GM21825 (cell line): ENCODE results near the gene VPS4A.
A peak's percentile ranks its signal among the peaks of the same experiment; 100 is the strongest.
"Not testable (repeated sequence)": the region's sequence is repeated elsewhere in the genome, so short reads cannot be mapped to it uniquely, and the experiment has no call there.

Experiments
- ATAC-seq: cut with Tn5 transposase; IDR thresholded peaks from one replicate; pipeline ENCODE4 v1.9.1; 2021; ENCODE audit warnings: mild to moderate bottlenecking, moderate library complexity; ENCODE audit not compliant: unreplicated experiment

The VPS4A gene

GRCh38 chr16:69326172-69326873 lies 15.2 kb downstream of the VPS4A start:
- no peak for ATAC-seq

- no peak for ATAC-seq
These were observed 16.6 kb downstream of the VPS4A start for GRCh38 chr16:69327585-69328310.

- ATAC-seq: no peak
These were observed 17.7 kb downstream of the VPS4A start for GRCh38 chr16:69328854-69329316.

GRCh38 chr16:69329369-69330285 lies 18.5 kb downstream of the VPS4A start:
- ATAC-seq: peak; percentile 32

GRCh38 chr16:69330286-69331109 lies 19.3 kb downstream of the VPS4A start, which contains the start of gene PDF:
Gene PDF (minus strand): TSS chr16:69330588. CDS start chr16:69330570, 18 bp downstream.
- peak; percentile 89 for ATAC-seq

GRCh38 chr16:69334696-69335095 lies 23.5 kb downstream of the VPS4A start:
- ATAC-seq: no peak

GRCh38 chr16:69338557-69339288 lies 27.6 kb downstream of the VPS4A start:
- ATAC-seq: no peak

- peak; percentile 90 for ATAC-seq
These were observed 28.3 kb downstream of the VPS4A start, which contains the start of the genes COG8 and NIP7 for GRCh38 chr16:69339289-69340094. Gene COG8 (minus strand): TSS chr16:69339564. CDS start chr16:69339552, 12 bp downstream. Gene NIP7 (plus strand): TSS chr16:69339772. CDS start chr16:69339830, 58 bp downstream.

GRCh38 chr16:69340095-69340644 lies 29.0 kb downstream of the VPS4A start:
- no peak for ATAC-seq

GRCh38 chr16:69344171-69344570 lies 33.0 kb downstream of the VPS4A start:
- ATAC-seq: no peak

GRCh38 chr16:69345923-69346322 lies 34.8 kb downstream of the VPS4A start:
- ATAC-seq: no peak

- ATAC-seq: no peak
These were observed 35.5 kb downstream of the VPS4A start for GRCh38 chr16:69346683-69347082.

- ATAC-seq: no peak
These were observed 37.1 kb downstream of the VPS4A start for GRCh38 chr16:69348222-69348621.

GRCh38 chr16:69349536-69349935 lies 38.4 kb downstream of the VPS4A start:
- no peak for ATAC-seq

GRCh38 chr16:69350536-69351133 lies 39.5 kb downstream of the VPS4A start:
- no peak for ATAC-seq

GRCh38 chr16:69351309-69352027 lies 40.3 kb downstream of the VPS4A start, which contains the start of gene TMED6:
Gene TMED6 (minus strand): TSS chr16:69351786. CDS start chr16:69351753, 33 bp downstream.
- no peak for ATAC-seq

- not testable (repeated sequence) for ATAC-seq
These were observed 48.9 kb downstream of the VPS4A start for GRCh38 chr16:69360070-69360469.
